ENCODE measurements around the gene CNTRL.

The CNTRL gene

DNA sequence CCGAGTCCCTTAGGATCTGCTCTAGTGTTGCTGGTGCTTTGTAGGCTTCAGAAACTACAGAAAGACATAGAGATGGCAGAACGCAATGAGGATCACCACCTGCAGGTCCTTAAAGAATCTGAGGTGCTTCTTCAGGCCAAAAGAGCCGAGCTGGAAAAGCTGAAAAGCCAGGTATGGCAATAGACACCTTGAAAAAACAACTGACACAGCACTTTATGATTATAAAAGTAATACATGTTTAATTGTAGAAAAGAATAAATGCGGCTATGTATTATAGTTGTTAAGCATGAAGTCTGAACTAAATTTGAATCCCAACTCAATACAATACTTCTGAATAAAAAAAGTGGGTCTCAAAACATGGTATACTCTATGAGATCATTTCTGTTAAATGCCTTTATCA is 83.2 kb downstream of the CNTRL start:
- Histone ChIP-seq H4K20me1 (ENCODE audit: insufficient read depth, low read length) (no peaks in the 10 kb centered on the region), H3K36me3 (ENCODE audit: insufficient read depth, low read length) (peaks cover 84% of the 10 kb centered on the region), H3K9me2 (ENCODE audit: low read depth, low read length) (no peaks in the 10 kb centered on the region), H3K4me2 (ENCODE audit: low read length) (no peak overlapping the region), H3K79me2 (ENCODE audit: insufficient read depth, low read length) (no peaks in the 10 kb centered on the region), H3K27me3 (ENCODE audit: insufficient read depth, low read length) (no peaks in the 10 kb centered on the region), H3K4me1 (ENCODE audit: insufficient read depth, low read length, severe bottlenecking) (peaks cover 78% of the 10 kb centered on the region), H3K27ac (ENCODE audit: low read depth, low read length, poor library complexity, severe bottlenecking) (peak overlapping the region; percentile 97), H3K9ac (ENCODE audit: low read length) (no peak overlapping the region; the same call in 1 of the 2 replicates), H3F3A (ENCODE audit: insufficient read depth, low read length) (peaks cover 6% of the 10 kb centered on the region; the same call in 1 of the 2 replicates), H2AFZ (ENCODE audit: low read length) (no peak overlapping the region), H3K4me3 (ENCODE audit: low read depth, low read length, poor library complexity, severe bottlenecking) (no peak overlapping the region), H3K9me3 (ENCODE audit: low read length) (no peaks in the 10 kb centered on the region)
- TF ChIP-seq EZH2 (IDR thresholded peaks at IDR 0.05; ENCODE audit: borderline replicate concordance, low read length), result no peak

DNA sequence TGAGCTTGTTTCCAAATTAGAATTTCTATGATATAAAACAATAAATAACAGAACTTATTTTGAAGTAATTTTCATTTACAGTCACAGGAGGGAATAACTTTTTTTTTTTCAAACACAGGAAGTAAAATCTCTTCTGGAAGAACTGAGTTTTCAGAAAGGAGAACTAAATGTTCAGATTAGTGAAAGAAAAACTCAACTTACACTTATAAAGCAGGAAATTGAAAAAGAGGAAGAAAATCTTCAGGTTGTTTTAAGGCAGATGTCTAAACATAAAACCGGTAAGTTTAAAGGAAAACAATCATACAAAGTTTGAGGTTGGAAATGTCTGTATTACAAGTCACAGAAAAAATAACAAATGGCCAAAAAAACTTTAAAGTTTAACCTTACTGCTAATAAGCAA is 85.3 kb downstream of the CNTRL start:
- H3K27me3 ChIP-seq (ENCODE audit: insufficient read depth, low read length), result no peaks in the 10 kb centered on the region
- H3K9me3 ChIP-seq (ENCODE audit: low read length), result no peaks in the 10 kb centered on the region
- peak overlapping the region; percentile 22 for H3K4me2 ChIP-seq (ENCODE audit: low read length)
- peaks cover 6% of the 10 kb centered on the region; the same call in 1 of the 2 replicates for H3F3A ChIP-seq (ENCODE audit: insufficient read depth, low read length)
- peak overlapping the region; percentile 97 for H3K27ac ChIP-seq (ENCODE audit: low read depth, low read length, poor library complexity, severe bottlenecking)
- TF ChIP-seq, protein P1, sequence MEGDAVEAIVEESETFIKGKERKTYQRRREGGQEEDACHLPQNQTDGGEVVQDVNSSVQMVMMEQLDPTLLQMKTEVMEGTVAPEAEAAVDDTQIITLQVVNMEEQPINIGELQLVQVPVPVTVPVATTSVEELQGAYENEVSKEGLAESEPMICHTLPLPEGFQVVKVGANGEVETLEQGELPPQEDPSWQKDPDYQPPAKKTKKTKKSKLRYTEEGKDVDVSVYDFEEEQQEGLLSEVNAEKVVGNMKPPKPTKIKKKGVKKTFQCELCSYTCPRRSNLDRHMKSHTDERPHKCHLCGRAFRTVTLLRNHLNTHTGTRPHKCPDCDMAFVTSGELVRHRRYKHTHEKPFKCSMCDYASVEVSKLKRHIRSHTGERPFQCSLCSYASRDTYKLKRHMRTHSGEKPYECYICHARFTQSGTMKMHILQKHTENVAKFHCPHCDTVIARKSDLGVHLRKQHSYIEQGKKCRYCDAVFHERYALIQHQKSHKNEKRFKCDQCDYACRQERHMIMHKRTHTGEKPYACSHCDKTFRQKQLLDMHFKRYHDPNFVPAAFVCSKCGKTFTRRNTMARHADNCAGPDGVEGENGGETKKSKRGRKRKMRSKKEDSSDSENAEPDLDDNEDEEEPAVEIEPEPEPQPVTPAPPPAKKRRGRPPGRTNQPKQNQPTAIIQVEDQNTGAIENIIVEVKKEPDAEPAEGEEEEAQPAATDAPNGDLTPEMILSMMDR (IDR thresholded peaks at IDR 0.05; ENCODE audit: low read length), result no peak
- no peak for TF ChIP-seq EZH2 (IDR thresholded peaks at IDR 0.05; ENCODE audit: borderline replicate concordance, low read length)
- H4K20me1 ChIP-seq (ENCODE audit: insufficient read depth, low read length), result no peaks in the 10 kb centered on the region
- peaks cover 83% of the 10 kb centered on the region for H3K36me3 ChIP-seq (ENCODE audit: insufficient read depth, low read length)
- no peak overlapping the region for H2AFZ ChIP-seq (ENCODE audit: low read length)
- H3K4me3 ChIP-seq (ENCODE audit: low read depth, low read length, poor library complexity, severe bottlenecking), result peak overlapping the region; percentile 10
- peaks cover 60% of the 10 kb centered on the region for H3K4me1 ChIP-seq (ENCODE audit: insufficient read depth, low read length, severe bottlenecking)
- no peaks in the 10 kb centered on the region for H3K9me2 ChIP-seq (ENCODE audit: low read depth, low read length)
- no peaks in the 10 kb centered on the region for H3K79me2 ChIP-seq (ENCODE audit: insufficient read depth, low read length)
- H3K9ac ChIP-seq (ENCODE audit: low read length), result peak overlapping the region; percentile 39

DNA sequence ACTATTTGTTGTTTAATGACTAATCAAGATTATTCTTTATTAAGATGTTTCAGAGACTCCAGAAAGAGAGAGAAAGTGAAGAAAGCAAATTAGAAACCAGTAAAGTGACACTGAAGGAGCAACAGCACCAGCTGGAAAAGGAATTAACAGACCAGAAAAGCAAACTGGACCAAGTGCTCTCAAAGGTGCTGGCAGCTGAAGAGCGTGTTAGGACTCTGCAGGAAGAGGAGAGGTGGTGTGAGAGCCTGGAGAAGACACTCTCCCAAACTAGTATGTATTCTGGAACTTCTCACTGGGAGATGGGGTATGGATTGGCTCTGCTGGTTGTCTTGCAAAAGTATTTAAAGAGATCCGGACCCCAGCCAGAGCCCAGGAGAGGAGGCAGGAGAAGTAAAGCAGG is 93.3 kb downstream of the CNTRL start:
- Histone ChIP-seq H3K9me3 (ENCODE audit: low read length) (no peaks in the 10 kb centered on the region), H3F3A (ENCODE audit: insufficient read depth, low read length) (no peaks in the 10 kb centered on the region), H3K4me2 (ENCODE audit: low read length) (no peak overlapping the region), H3K27ac (ENCODE audit: low read depth, low read length, poor library complexity, severe bottlenecking) (no peak overlapping the region), H3K9me2 (ENCODE audit: low read depth, low read length) (no peaks in the 10 kb centered on the region), H2AFZ (ENCODE audit: low read length) (no peak overlapping the region), H4K20me1 (ENCODE audit: insufficient read depth, low read length) (no peaks in the 10 kb centered on the region), H3K27me3 (ENCODE audit: insufficient read depth, low read length) (no peaks in the 10 kb centered on the region), H3K4me1 (ENCODE audit: insufficient read depth, low read length, severe bottlenecking) (no peaks in the 10 kb centered on the region), H3K36me3 (ENCODE audit: insufficient read depth, low read length) (peaks cover 96% of the 10 kb centered on the region), H3K4me3 (ENCODE audit: low read depth, low read length, poor library complexity, severe bottlenecking) (no peak overlapping the region), H3K9ac (ENCODE audit: low read length) (no peak overlapping the region), H3K79me2 (ENCODE audit: insufficient read depth, low read length) (no peaks in the 10 kb centered on the region)
- TF ChIP-seq EZH2 (IDR thresholded peaks at IDR 0.05; ENCODE audit: borderline replicate concordance, low read length), result no peak
- TF ChIP-seq, protein P1 (IDR thresholded peaks at IDR 0.05; ENCODE audit: low read length), result no peak

DNA sequence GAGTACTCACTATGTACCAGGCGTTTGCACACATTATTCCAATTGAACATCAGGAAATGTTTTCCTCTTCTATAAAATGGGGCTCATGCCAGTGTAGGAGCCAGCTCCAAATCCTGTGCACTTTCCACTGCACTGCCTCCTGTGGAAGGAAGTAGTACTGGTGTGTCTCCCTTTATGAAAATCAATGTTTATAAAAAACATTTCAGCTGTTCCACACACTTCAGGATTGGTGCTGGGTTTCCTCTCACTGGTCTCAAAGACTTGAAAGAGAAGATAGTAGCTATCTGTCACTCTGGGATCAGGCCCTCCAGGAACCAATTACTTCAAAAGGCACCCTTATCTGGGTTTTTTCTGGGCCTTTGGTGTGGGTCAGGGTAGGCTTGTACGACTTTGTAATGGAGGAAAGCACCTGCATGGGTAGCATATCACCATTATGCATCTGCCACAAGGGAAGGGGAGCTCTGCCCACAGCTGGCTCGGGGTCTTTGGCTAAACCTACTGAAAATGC is 94.4 kb downstream of the CNTRL start:
- Histone ChIP-seq H3K9me3 (ENCODE audit: low read length) (no peaks in the 10 kb centered on the region), H3K79me2 (ENCODE audit: insufficient read depth, low read length) (no peaks in the 10 kb centered on the region), H3K9ac (ENCODE audit: low read length) (no peak overlapping the region), H3K4me1 (ENCODE audit: insufficient read depth, low read length, severe bottlenecking) (no peaks in the 10 kb centered on the region), H3K27me3 (ENCODE audit: insufficient read depth, low read length) (no peaks in the 10 kb centered on the region), H2AFZ (ENCODE audit: low read length) (no peak overlapping the region), H3K4me3 (ENCODE audit: low read depth, low read length, poor library complexity, severe bottlenecking) (no peak overlapping the region), H4K20me1 (ENCODE audit: insufficient read depth, low read length) (no peaks in the 10 kb centered on the region), H3K36me3 (ENCODE audit: insufficient read depth, low read length) (peaks cover 97% of the 10 kb centered on the region), H3K27ac (ENCODE audit: low read depth, low read length, poor library complexity, severe bottlenecking) (no peak overlapping the region), H3F3A (ENCODE audit: insufficient read depth, low read length) (no peaks in the 10 kb centered on the region), H3K4me2 (ENCODE audit: low read length) (no peak overlapping the region), H3K9me2 (ENCODE audit: low read depth, low read length) (no peaks in the 10 kb centered on the region)
- TF ChIP-seq EZH2 (IDR thresholded peaks at IDR 0.05; ENCODE audit: borderline replicate concordance, low read length), result no peak
- TF ChIP-seq, protein P1 (IDR thresholded peaks at IDR 0.05; ENCODE audit: low read length), result peak; percentile 29; the same call in 1 of the 2 replicates

All from OCI-LY1 (cell line).